ENCODE results near the gene FBXO21. TPM values are rescaled to one million over a fixed set of nuclear protein-coding genes. Genes with fewer than 3 reads are reported as not detected.

FBXO21 gene
- total RNA-seq, 1 experiment from 2014 or later: 38.1 TPM

DNA sequence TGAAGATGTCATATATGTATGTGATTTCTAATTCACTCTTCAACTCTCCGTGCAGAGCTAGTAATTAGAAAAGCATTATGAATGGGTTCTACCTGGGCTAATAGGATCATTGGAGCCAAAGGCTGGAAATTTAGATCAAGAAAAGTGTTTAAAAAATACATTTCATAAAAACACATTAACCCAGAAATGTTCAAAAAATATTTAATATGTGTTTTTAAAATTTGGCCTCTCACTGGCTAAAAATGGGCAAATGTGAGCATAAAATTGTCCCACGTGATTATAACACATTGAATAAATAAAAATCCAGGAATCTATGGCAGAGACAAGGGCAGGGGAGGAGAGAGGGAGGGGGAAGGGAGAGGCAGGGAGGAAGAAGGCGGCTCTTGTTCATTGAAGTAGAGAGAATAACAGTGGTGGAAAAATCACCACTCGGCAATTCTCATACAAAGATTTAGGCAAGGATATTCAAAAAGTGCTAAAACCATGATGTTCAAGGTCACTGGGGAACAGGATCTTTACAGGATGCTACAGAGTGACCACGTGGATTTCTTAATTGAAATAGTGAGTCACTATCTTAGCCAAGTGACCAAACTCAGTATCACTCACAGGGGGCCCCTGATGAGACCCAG, 38.8 kb downstream of the FBXO21 start:
- in situ Hi-C loops (cut with HindIII; ENCODE audit: low pct_unique_long_range_greater_than_20kb, low sequenced_read_pairs): no loop called here
- no peak for DNase-seq (ENCODE audit: low read depth)

GRCh38 chr12:117149431-117149830, 40.8 kb downstream of the FBXO21 start:
- in situ Hi-C loops (cut with HindIII; ENCODE audit: low pct_unique_long_range_greater_than_20kb, low sequenced_read_pairs): no loop called here

DNA sequence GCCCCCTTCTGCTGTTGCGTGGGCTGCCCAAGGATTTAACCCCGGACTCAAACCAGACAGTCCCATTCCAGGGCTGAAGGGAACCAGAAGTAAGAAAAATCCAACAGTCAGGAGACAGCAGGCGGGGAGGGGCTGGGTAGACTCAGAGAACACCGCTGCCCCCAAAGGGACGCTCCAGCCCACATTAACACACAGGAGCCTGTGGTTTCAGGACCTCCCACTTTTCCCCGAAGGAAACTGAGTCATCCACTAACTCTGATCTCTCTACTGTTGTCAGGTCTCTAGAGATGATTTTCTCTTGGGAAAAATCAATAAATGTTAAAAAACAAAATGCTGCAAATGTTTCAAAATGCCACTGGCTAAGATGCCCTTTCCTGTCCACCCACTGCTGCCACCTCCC, 41.6 kb downstream of the FBXO21 start:
- in situ Hi-C loops (cut with HindIII; ENCODE audit: low pct_unique_long_range_greater_than_20kb, low sequenced_read_pairs): no loop called here
- no peak for DNase-seq (ENCODE audit: low read depth)

More at GRCh38 chr12:117149431-117149830, 40.8 kb downstream of the FBXO21 start:
- no peak for DNase-seq (ENCODE audit: low read depth)

- in situ Hi-C loops (cut with HindIII; ENCODE audit: low pct_unique_long_range_greater_than_20kb, low sequenced_read_pairs): no loop called here
Observed at GRCh38 chr12:117147639-117148038, 42.6 kb downstream of the FBXO21 start.

DNA sequence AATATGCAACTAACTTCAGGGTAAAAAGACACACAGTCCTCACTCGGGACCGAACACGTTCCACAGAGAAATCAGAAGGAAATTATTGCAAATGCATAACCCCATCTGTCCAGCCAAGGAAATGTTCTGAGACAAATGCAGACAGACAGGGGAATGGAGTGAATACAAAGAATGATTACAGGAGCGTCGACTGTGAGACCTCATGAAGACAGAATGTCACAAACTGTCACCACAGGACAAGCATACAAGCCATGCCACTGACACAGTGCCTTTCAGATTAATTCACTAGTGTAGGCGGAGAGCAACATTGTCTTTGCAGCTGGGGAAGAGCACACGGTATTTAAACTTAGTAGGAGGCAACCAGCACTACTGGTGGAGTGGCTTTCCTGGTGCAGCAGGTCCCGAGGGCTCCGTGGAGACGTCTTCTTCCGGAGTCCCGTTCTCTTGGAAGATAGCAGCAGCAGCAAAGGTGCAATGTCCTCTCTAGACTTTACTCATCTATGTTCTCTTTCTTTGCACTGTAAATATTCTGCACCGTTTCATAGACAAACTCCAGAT, 44.6 kb downstream of the FBXO21 start:
- in situ Hi-C loops (cut with HindIII; ENCODE audit: low pct_unique_long_range_greater_than_20kb, low sequenced_read_pairs): no loop called here

More at GRCh38 chr12:117147639-117148038, 42.6 kb downstream of the FBXO21 start:
- DNase-seq (ENCODE audit: low read depth): no peak

DNA sequence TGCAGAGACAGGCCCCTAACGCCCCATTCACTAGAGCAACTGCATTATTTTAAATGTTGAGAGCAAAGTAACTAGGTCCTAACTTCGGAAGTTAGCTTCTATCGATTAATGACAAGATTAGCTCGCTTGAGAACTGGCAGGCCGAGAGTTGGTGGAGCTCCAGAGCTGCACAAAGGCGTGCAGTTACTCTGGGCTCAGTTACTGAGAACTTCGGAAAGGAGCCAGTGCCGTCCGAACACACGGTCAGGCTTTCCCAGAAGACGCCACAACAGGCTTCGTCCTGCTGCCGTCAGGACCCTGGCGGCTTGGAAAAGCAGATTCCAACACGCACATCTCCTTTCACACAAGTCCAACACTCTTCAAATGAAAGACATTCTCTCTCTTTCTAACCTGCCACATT, 45.7 kb downstream of the FBXO21 start:
- DNase-seq (ENCODE audit: low read depth): no peak
- in situ Hi-C loops (cut with HindIII; ENCODE audit: low pct_unique_long_range_greater_than_20kb, low sequenced_read_pairs): no loop called here

More for the DNA sequence above, 44.6 kb downstream of the FBXO21 start:
- DNase-seq (ENCODE audit: low read depth): no peak

- DNase-seq (ENCODE audit: low read depth): no peak
- in situ Hi-C loops (cut with HindIII; ENCODE audit: low pct_unique_long_range_greater_than_20kb, low sequenced_read_pairs): no loop called here
Observed at GRCh38 chr12:117143008-117143532, 47.2 kb downstream of the FBXO21 start.

GRCh38 chr12:117142094-117142493, 48.2 kb downstream of the FBXO21 start:
- in situ Hi-C loops (cut with HindIII; ENCODE audit: low pct_unique_long_range_greater_than_20kb, low sequenced_read_pairs): no loop called here
- no peak for DNase-seq (ENCODE audit: low read depth)

GRCh38 chr12:117141097-117141898, 49.0 kb downstream of the FBXO21 start:
- no peak for DNase-seq (ENCODE audit: low read depth)
- in situ Hi-C loops (cut with HindIII; ENCODE audit: low pct_unique_long_range_greater_than_20kb, low sequenced_read_pairs): no loop called here

- in situ Hi-C loops (cut with HindIII; ENCODE audit: low pct_unique_long_range_greater_than_20kb, low sequenced_read_pairs): no loop called here
- DNase-seq (ENCODE audit: low read depth): no peak
Observed at GRCh38 chr12:117140397-117141096, 49.7 kb downstream of the FBXO21 start.

- DNase-seq (ENCODE audit: low read depth): no peak
Observed at GRCh38 chr12:117139025-117139717, 51.1 kb downstream of the FBXO21 start.

GRCh38 chr12:117134721-117135120, 55.5 kb downstream of the FBXO21 start:
- in situ Hi-C loops (cut with HindIII; ENCODE audit: low pct_unique_long_range_greater_than_20kb, low sequenced_read_pairs): no loop called here
- DNase-seq (ENCODE audit: low read depth): no peak

More at GRCh38 chr12:117139025-117139717, 51.1 kb downstream of the FBXO21 start:
- in situ Hi-C loops (cut with HindIII; ENCODE audit: low pct_unique_long_range_greater_than_20kb, low sequenced_read_pairs): no loop called here

DNA sequence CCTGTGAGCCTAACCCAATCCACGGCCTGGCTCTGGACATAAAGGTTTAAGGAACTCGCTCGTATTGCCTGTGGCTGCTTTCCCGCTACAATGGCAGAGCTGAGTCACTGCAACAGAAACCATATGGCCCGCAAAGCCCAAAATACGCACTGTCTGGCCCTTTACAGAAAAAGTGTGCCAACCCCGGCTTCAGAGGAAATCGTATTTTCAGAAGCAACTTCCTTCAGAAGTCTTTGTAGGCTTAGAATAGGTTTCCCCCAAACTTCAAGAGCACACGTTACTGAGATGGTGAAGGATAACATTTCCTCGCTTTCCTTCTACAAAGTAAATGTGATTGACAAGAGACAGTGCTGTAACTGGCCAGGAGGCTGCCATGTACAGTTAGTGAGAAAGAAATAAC, 56.2 kb downstream of the FBXO21 start:
- in situ Hi-C loops (cut with HindIII; ENCODE audit: low pct_unique_long_range_greater_than_20kb, low sequenced_read_pairs): no loop called here
- no peak for DNase-seq (ENCODE audit: low read depth)

DNA sequence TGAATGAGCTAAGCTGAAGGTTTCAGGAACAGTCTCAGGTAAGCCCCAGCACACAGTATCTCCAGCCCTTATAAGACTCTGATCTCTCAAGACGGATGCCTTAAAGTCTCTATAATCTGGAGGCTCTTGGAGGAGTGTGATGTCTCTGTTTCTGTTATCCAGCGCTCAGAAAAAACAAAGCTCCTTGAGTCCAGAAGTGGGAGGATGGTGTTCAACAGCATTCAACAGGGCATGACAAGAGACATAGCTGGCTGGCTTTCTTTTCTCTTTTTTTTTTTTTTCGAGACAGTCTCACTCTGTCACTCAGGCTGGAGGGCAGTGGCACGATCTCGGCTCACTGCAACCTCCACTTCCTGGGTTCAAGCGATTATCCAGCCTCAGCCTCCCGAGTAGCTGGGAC, 59.5 kb downstream of the FBXO21 start:
- in situ Hi-C loops (cut with HindIII; ENCODE audit: low pct_unique_long_range_greater_than_20kb, low sequenced_read_pairs): no loop called here
- no peak for DNase-seq (ENCODE audit: low read depth)

DNA sequence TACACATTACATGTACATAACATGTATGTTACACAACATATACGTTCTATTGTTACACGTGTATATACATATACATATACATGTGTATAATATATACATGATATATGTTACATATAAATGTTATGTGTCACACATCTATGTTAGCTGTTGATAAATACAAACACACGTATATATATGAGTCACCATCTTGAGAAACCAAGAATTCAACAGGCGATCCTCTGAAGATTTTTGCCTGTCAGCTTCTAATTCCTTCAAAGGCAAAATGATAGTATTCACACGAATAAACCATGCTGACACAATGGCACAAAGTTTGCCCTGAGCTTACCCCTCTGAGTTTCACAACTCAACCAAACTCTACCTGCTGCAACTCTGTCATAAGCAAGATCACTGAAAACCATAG, 60.9 kb downstream of the FBXO21 start:
- no peak for DNase-seq (ENCODE audit: low read depth)
- in situ Hi-C loops (cut with HindIII; ENCODE audit: low pct_unique_long_range_greater_than_20kb, low sequenced_read_pairs): no loop called here

GRCh38 chr12:117127933-117128823, 62.1 kb downstream of the FBXO21 start:
- in situ Hi-C loops (cut with HindIII; ENCODE audit: low pct_unique_long_range_greater_than_20kb, low sequenced_read_pairs): no loop called here
- DNase-seq (ENCODE audit: low read depth): no peak

GRCh38 chr12:117126335-117126734, 63.9 kb downstream of the FBXO21 start:
- in situ Hi-C loops (cut with HindIII; ENCODE audit: low pct_unique_long_range_greater_than_20kb, low sequenced_read_pairs): no loop called here
- DNase-seq (ENCODE audit: low read depth): no peak

All from Caki2 (cell line).